ENCODE data around the gene GNG4. TPM values are rescaled to one million over a fixed set of nuclear protein-coding genes. Genes with fewer than 3 reads are reported as not detected.

Gene GNG4
- total and polyA plus RNA-seq, 2 donors (not counting 1 experiment from before 2014, with no cell fraction given) = 0.52 TPM; not detected in 1

DNA sequence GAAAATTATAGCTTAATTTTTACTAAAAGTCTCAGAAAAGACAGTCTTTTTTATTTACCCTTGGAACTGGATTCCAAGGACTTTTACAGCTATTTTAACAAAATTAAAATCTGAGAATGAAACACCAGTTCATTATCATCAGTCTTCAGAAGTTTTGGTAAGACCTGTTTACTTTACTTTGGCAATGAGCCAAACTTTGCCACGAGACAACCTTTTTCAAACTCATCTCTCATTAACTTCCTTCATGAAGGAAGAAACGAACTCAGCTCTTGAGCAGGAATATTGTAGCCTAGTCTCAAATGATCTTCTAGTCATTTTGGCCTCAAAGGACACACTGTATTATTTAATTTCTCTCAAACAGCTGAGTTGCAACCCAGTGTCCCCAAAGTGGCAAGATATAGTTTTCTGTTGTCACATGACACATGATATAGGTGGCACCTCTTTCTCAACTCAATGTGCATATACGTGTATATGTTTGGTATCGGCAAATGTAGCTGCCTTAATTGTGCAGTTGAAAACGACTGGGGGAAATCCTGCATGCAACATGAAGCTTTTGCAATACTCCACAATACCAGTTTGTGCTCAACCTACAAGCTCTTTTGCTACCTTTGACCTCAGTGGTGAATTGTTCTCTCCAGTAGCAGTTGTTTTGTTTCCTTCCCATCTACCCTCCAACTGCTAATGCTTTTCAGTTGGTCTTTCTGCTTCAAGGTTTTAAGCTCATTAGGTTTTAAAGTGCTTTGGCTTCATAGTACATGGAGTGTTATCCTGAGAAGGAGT, 8.4 kb upstream of the GNG4 start:
- 42% methylated on average over 3 of the region's 5 CpGs for WGBS (ENCODE audit: insufficient coverage)

DNA sequence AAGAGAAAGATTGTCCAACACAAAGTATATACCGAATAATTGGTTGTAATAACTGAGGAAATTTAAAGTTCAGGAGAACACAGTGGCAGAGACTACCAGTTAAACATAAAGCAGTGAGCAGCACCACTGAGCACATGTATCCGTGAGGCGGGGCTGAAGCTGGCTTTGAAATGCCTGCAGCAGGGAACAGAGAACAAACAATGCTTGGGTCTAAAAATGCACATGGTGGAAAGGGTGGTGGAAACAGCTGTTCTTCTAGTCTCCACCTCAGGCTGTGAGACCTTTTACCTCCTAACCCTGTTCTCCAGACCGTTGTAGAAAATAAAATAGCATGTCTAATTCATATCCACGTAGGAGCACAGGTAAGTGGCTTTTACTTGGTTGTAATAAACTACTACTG, 7.7 kb upstream of the GNG4 start:
- no peak for ATAC-seq (ENCODE audit: low read depth)
- Histone ChIP-seq H3K4me3 (ENCODE audit: control extremely low read depth in 1 of 5, extremely low read depth in 1 of 5, insufficient read depth in 1 of 5, low read depth in 2 of 5, low read length in 4 of 5) (no peak overlapping the region), H3K9ac (ENCODE audit: low read length) (no peak overlapping the region), H3K4me1 (ENCODE audit: control insufficient read depth in 2 of 2, insufficient read depth in 2 of 2, low read length in 2 of 2) (no peaks in the 10 kb centered on the region), H3K9me3 (ENCODE audit: control extremely low read depth in 1 of 3, control insufficient read depth in 2 of 3, insufficient read depth in 1 of 3, low read length in 2 of 3) (no peaks in the 10 kb centered on the region), H3K36me3 (replicated peaks in 1 of 2; ENCODE audit: control extremely low read depth in 1 of 2, control insufficient read depth in 1 of 2, extremely low read depth in 1 of 2, insufficient read depth in 2 of 2, low read length in 1 of 2) (peaks cover 6 to 10% of the 10 kb centered on the region in 2 experiments), H3K79me2 (ENCODE audit: control insufficient read depth, insufficient read depth, low read length) (no peaks in the 10 kb centered on the region), H3K4me2 (replicated peaks; ENCODE audit: low read depth, low read length, poor library complexity, severe bottlenecking) (no peak overlapping the region), H3K27ac (ENCODE audit: low read length in 2 of 2) (no peak overlapping the region), H4K20me1 (ENCODE audit: control insufficient read depth, insufficient read depth, low read length, poor library complexity, severe bottlenecking) (no peaks in the 10 kb centered on the region), H3K27me3 (replicated peaks in 1 of 4; ENCODE audit: control extremely low read depth in 1 of 4, control insufficient read depth in 3 of 4, insufficient read depth in 4 of 4, low read length in 3 of 4) (peaks cover 0 to 9% (median 6%) of the 10 kb centered on the region in 4 experiments), H2AFZ (ENCODE audit: insufficient read depth, low read depth, low read length, poor library complexity, severe bottlenecking) (no peak overlapping the region)
- Mint-ChIP-seq H3K4me3 (no peak overlapping the region), H3K4me1 (no peaks in the 10 kb centered on the region), H3K9me3 (ENCODE audit: insufficient read depth) (peaks cover 5% of the 10 kb centered on the region), H3K27ac (no peak overlapping the region), H3K27me3 (peaks cover 22% of the 10 kb centered on the region)
- TF ChIP-seq EZH2 (IDR thresholded peaks at IDR 0.05; ENCODE audit: borderline replicate concordance, insufficient read depth, low read depth, low read length, poor library complexity, severe bottlenecking) = no peak
- TF ChIP-seq, protein P1, sequence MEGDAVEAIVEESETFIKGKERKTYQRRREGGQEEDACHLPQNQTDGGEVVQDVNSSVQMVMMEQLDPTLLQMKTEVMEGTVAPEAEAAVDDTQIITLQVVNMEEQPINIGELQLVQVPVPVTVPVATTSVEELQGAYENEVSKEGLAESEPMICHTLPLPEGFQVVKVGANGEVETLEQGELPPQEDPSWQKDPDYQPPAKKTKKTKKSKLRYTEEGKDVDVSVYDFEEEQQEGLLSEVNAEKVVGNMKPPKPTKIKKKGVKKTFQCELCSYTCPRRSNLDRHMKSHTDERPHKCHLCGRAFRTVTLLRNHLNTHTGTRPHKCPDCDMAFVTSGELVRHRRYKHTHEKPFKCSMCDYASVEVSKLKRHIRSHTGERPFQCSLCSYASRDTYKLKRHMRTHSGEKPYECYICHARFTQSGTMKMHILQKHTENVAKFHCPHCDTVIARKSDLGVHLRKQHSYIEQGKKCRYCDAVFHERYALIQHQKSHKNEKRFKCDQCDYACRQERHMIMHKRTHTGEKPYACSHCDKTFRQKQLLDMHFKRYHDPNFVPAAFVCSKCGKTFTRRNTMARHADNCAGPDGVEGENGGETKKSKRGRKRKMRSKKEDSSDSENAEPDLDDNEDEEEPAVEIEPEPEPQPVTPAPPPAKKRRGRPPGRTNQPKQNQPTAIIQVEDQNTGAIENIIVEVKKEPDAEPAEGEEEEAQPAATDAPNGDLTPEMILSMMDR (IDR thresholded peaks at IDR 0.05) = no peak
- 100% methylated on average over 2 of the region's 5 CpGs for whole genome bisulfite sequencing (ENCODE audit: insufficient coverage)
- ChIA-PET POLR2A (no interaction called here), CTCF (no interaction called here)
- DNase-seq = no peak
- intact Hi-C loops (cut with micrococcal nuclease) = no loop called here

More for the DNA sequence above, 8.4 kb upstream of the GNG4 start:
- Histone ChIP-seq H2AFZ (ENCODE audit: insufficient read depth, low read depth, low read length, poor library complexity, severe bottlenecking) (no peak overlapping the region), H3K9ac (ENCODE audit: low read length) (no peak overlapping the region), H3K4me2 (replicated peaks; ENCODE audit: low read depth, low read length, poor library complexity, severe bottlenecking) (no peak overlapping the region), H3K4me3 (ENCODE audit: control extremely low read depth in 1 of 5, extremely low read depth in 1 of 5, insufficient read depth in 1 of 5, low read depth in 2 of 5, low read length in 4 of 5) (no peak overlapping the region), H3K9me3 (ENCODE audit: control extremely low read depth in 1 of 3, control insufficient read depth in 2 of 3, insufficient read depth in 1 of 3, low read length in 2 of 3) (no peaks in the 10 kb centered on the region), H3K27me3 (replicated peaks in 1 of 4; ENCODE audit: control extremely low read depth in 1 of 4, control insufficient read depth in 3 of 4, insufficient read depth in 4 of 4, low read length in 3 of 4) (peaks cover 0 to 4% (median 2%) of the 10 kb centered on the region in 4 experiments), H3K79me2 (ENCODE audit: control insufficient read depth, insufficient read depth, low read length) (no peaks in the 10 kb centered on the region), H4K20me1 (ENCODE audit: control insufficient read depth, insufficient read depth, low read length, poor library complexity, severe bottlenecking) (no peaks in the 10 kb centered on the region), H3K4me1 (ENCODE audit: control insufficient read depth in 2 of 2, insufficient read depth in 2 of 2, low read length in 2 of 2) (no peaks in the 10 kb centered on the region), H3K27ac (ENCODE audit: low read length in 2 of 2) (no peak overlapping the region), H3K36me3 (replicated peaks in 1 of 2; ENCODE audit: control extremely low read depth in 1 of 2, control insufficient read depth in 1 of 2, extremely low read depth in 1 of 2, insufficient read depth in 2 of 2, low read length in 1 of 2) (peaks cover 10 to 17% of the 10 kb centered on the region in 2 experiments)
- ATAC-seq (ENCODE audit: low read depth) (no peak), DNase-seq (no peak)
- intact Hi-C loops (cut with micrococcal nuclease) = no loop called here
- POLR2A ChIA-PET = no interaction called here
- CTCF ChIA-PET = no interaction called here
- no peak overlapping the region for H3K4me3 Mint-ChIP-seq
- no peak overlapping the region for H3K27ac Mint-ChIP-seq
- TF ChIP-seq, protein P1 (IDR thresholded peaks at IDR 0.05) = no peak
- TF ChIP-seq EZH2 (IDR thresholded peaks at IDR 0.05; ENCODE audit: borderline replicate concordance, insufficient read depth, low read depth, low read length, poor library complexity, severe bottlenecking) = no peak
- H3K27me3 Mint-ChIP-seq = peaks cover 17% of the 10 kb centered on the region
- no peaks in the 10 kb centered on the region for H3K4me1 Mint-ChIP-seq
- peaks cover 3% of the 10 kb centered on the region for H3K9me3 Mint-ChIP-seq (ENCODE audit: insufficient read depth)

Data from B cell (primary cell).